Mammary epithelial cell (primary cell): Measurements from ENCODE around the gene SHKBP1.

Experiments
- EZH2 ChIP-seq: IDR thresholded peaks from 2 replicates; pipeline ENCODE4 v1.6.1; 2012; ENCODE audit warnings: low read length, inconsistent platforms, borderline replicate concordance
- TF ChIP-seq, protein P1 (sequence below), 2 donors: IDR thresholded peaks in 1 of 2; conservative IDR thresholded peaks in 1 of 2; 2 replicates each; pipeline ENCODE4 v1.5.1; 2011 to 2012; ENCODE audit warnings: inconsistent platforms in 2 of 2, low read length in 2 of 2, mild to moderate bottlenecking in 2 of 2, control low read depth in 1 of 2, low read depth in 1 of 2; ENCODE audit not compliant: insufficient read depth in 1 of 2; ENCODE audit errors: extremely low read depth in 1 of 2

DNA sequence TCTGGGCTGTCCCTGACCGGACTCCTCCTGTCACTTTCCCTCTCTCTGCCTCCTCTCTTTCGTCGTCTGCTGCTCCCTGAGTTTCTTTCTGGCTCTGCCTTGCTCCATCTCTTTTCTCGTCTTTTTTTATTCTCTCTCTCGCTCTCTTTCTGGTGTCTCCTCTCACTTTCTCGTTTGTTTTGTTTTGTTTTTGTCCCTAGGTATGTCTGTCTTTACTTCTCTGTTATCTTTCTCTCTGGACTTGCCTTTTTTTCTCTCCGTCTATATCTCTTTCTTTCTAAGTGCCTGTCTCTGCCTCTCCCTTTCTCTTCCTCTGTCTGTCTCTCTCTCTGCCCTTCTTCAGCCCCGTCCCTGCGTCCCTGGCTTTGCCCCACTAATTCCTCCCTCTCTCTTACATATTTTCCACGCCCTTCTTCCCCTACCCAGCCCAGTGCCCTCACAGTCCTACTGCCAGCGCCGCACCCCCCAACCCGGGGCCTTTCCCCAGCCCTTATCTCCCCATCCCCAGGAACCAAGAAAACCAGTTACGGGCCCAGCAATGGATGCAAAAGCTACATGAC, 48.1 kb upstream of the SHKBP1 start:
- TF ChIP-seq, protein P1, sequence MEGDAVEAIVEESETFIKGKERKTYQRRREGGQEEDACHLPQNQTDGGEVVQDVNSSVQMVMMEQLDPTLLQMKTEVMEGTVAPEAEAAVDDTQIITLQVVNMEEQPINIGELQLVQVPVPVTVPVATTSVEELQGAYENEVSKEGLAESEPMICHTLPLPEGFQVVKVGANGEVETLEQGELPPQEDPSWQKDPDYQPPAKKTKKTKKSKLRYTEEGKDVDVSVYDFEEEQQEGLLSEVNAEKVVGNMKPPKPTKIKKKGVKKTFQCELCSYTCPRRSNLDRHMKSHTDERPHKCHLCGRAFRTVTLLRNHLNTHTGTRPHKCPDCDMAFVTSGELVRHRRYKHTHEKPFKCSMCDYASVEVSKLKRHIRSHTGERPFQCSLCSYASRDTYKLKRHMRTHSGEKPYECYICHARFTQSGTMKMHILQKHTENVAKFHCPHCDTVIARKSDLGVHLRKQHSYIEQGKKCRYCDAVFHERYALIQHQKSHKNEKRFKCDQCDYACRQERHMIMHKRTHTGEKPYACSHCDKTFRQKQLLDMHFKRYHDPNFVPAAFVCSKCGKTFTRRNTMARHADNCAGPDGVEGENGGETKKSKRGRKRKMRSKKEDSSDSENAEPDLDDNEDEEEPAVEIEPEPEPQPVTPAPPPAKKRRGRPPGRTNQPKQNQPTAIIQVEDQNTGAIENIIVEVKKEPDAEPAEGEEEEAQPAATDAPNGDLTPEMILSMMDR (conservative IDR thresholded peaks at IDR 0.05 in 1 of 2, IDR thresholded peaks at IDR 0.05 in 1 of 2; ENCODE audit: extremely low read depth in 1 of 2, insufficient read depth in 1 of 2, low read depth in 1 of 2, low read length in 2 of 2), result no peak
- TF ChIP-seq EZH2, result no peak
